Activated CD8-positive, alpha-beta T cell treated with anti-CD3 and anti-CD28 coated beads, Interleukin-2, amount 10 ng/mL, durations not matched to agents 7 days and 5 days (primary cell): Measurements from ENCODE around the gene BOC. TPM values are rescaled to one million over a fixed set of nuclear protein-coding genes. Genes with fewer than 3 reads are reported as not detected.

Experiments
- ATAC-seq: fragments of 150-1000 bp; cut with Tn5 transposase; one replicate; pipeline ENCODE4 v1.10.0; 2021; ENCODE audit warnings: moderate library complexity
- CTCF ChIA-PET: fragments of 350-600 bp; sonication (Branson Sonifier 250); formaldehyde crosslinking; loops from one replicate; lab custom pipeline; 2021; ENCODE audit warnings: antibody characterized with exemption; lab: Charles Lee
- POLR2A ChIA-PET: fragments of 350-600 bp; sonication (Branson Sonifier 250); formaldehyde crosslinking; loops from one replicate; lab custom pipeline; 2021; ENCODE audit warnings: antibody characterized with exemption; lab: Charles Lee
- DNase-seq: peaks from one replicate; pipeline ENCODE4 v3.0.0-alpha.2; 2020
- H3K27ac Mint-ChIP-seq: one replicate; pipeline ENCODE4 v1.8.0; 2021; ENCODE audit warnings: mild to moderate bottlenecking, mixed read lengths
- H3K27me3 Mint-ChIP-seq: one replicate; pipeline ENCODE4 v1.8.0; 2021; ENCODE audit warnings: low read depth, mixed read lengths
- H3K36me3 Mint-ChIP-seq: one replicate; pipeline ENCODE4 v1.8.0; 2021; ENCODE audit warnings: low read depth, mixed read lengths
- H3K4me1 Mint-ChIP-seq: one replicate; pipeline ENCODE4 v1.8.0; 2021; ENCODE audit warnings: low read depth, mixed read lengths
- H3K4me3 Mint-ChIP-seq: one replicate; pipeline ENCODE4 v1.8.0; 2021; ENCODE audit warnings: mild to moderate bottlenecking, mixed read lengths
- H3K9me3 Mint-ChIP-seq: one replicate; pipeline ENCODE4 v1.8.0; 2022; ENCODE audit warnings: mixed read lengths; ENCODE audit not compliant: insufficient read depth
- total RNA-seq, 2 experiments: library from RNA; stranded (reverse); gene quantifications; one replicate each; pipeline ENCODE4 v1.2.3, GENCODE V29; 2021

The BOC gene
- total RNA-seq, 2 experiments from 2014 or later = not detected

DNA sequence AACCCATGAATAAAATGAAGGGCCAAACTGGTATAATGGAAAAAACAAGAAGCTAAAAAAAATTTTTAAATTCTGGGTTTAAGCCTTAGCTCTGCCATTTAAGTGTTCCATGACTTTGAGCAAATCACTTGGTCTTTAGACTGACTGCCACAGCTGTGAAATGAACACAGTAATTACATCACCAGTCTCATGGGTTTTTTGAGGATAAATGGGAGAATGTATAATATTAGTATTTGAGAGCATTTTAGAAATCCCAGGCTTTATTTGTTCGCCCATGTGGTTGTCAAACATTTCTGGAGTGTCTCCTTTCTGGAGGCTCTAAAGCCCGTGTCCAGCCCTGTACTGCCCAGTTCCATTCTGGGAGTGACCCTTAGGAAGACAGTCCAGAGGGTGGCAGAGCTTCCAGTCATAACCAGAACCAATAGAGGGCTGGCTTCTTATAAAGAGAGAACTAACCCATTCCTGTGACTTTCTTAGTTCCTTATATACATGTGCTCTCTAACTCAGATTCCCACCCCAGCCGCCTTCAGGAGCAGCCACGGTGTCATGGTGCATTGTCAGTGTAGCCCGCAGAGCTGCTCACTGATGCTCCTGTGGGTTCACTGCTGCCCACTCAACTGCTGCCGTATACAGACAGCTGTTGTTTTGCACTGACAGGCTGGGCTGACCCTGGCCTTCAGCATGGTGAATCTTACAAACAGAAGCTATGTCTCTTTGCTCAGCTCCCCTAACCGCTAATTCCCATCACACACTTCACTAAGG lies 44.7 kb downstream of the BOC start:
- Mint-ChIP-seq H3K27me3 (peaks cover 14% of the 10 kb centered on the region), H3K4me1 (no peaks in the 10 kb centered on the region), H3K4me3 (no peak overlapping the region), H3K36me3 (no peaks in the 10 kb centered on the region), H3K9me3 (no peaks in the 10 kb centered on the region), H3K27ac (no peak overlapping the region)
- ATAC-seq (no peak), DNase-seq (no peak)
- ChIA-PET POLR2A (no interaction called here), CTCF (interaction anchor here (1.2 kb wide), 2 partner anchors 12 to 119 kb away, joined by 3 to 5 read pairs; no protein-coding TSS in a partner anchor)

DNA sequence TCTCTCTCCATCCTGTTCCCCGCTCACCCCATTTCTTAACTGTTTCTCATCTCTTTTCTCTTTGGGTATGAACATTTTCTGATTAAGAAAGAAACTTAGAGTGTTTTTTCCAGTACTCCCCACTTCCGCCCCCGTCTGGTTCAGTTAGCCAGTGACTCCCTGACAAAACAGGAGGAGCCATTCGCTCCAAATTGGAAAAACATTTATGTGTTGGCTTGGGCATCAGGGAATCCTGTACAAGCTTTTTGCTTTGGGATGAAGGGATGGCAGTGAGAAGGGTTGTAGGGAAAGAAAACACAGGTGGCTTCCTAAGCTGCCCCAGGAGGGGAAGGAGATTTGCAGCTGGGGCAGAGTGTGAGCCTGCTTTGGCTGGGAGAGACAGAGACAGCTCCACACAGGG lies 47.0 kb downstream of the BOC start:
- Mint-ChIP-seq H3K36me3 (no peaks in the 10 kb centered on the region), H3K4me3 (no peak overlapping the region), H3K4me1 (no peaks in the 10 kb centered on the region), H3K27me3 (peaks cover 15% of the 10 kb centered on the region), H3K27ac (no peak overlapping the region), H3K9me3 (no peaks in the 10 kb centered on the region)
- DNase-seq (no peak), ATAC-seq (no peak)
- ChIA-PET CTCF (no interaction called here), POLR2A (no interaction called here)

DNA sequence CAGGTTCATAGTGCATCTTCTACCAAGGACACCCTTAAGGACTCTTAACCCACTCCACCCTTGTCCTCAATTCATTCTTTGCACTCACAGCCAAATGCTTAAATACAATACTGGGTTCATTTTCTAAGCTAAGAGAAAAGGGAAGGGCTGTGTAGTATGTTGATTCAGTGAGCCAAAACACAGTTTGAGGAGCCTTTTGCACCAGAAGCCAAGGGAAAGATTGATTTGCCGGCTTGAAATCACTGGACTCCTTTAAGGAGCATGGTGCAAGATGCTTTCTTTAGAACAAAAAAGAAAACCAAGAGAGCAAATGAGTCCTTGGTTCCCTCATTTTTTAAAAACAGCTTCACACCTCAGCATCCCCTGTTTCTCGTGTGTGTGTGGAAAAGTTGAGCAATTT lies 47.8 kb downstream of the BOC start:
- Mint-ChIP-seq H3K27ac (no peak overlapping the region), H3K4me1 (no peaks in the 10 kb centered on the region), H3K36me3 (no peaks in the 10 kb centered on the region), H3K27me3 (peaks cover 15% of the 10 kb centered on the region), H3K4me3 (no peak overlapping the region), H3K9me3 (no peaks in the 10 kb centered on the region)
- ChIA-PET POLR2A (no interaction called here), CTCF (no interaction called here)
- no peak for DNase-seq
- no peak for ATAC-seq

DNA sequence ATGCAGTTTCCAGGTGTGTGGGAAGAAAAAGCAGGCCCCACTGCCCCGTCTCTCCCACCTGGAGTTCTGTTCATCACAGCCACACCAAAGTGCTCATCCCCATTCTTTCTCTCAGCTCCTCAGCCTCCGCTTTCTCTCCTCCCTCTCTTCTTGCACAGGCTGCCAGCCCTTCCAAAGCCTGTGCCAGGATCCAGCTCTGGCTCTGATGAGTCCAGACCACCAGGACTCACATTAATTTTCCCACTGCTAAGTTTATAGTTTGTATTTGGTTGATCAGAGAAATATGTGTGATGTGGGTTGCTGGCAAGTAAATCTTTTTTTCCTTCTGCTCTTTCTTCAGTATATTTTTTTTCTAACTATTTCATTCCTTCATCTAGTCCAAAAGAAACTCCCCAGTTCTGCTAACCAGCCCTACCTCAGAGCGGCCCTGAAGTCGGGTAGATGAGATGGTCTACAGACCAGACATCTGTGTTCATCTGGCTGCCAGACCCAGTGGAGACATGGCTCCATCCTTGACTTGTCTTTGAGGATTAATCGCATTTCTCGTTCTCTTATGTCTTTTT lies 49.8 kb downstream of the BOC start:
- POLR2A ChIA-PET = no interaction called here
- CTCF ChIA-PET = no interaction called here
- Mint-ChIP-seq H3K27me3 (peaks cover 17% of the 10 kb centered on the region), H3K4me3 (no peak overlapping the region), H3K27ac (no peak overlapping the region), H3K9me3 (no peaks in the 10 kb centered on the region), H3K4me1 (no peaks in the 10 kb centered on the region), H3K36me3 (no peaks in the 10 kb centered on the region)
- ATAC-seq (no peak), DNase-seq (no peak)

DNA sequence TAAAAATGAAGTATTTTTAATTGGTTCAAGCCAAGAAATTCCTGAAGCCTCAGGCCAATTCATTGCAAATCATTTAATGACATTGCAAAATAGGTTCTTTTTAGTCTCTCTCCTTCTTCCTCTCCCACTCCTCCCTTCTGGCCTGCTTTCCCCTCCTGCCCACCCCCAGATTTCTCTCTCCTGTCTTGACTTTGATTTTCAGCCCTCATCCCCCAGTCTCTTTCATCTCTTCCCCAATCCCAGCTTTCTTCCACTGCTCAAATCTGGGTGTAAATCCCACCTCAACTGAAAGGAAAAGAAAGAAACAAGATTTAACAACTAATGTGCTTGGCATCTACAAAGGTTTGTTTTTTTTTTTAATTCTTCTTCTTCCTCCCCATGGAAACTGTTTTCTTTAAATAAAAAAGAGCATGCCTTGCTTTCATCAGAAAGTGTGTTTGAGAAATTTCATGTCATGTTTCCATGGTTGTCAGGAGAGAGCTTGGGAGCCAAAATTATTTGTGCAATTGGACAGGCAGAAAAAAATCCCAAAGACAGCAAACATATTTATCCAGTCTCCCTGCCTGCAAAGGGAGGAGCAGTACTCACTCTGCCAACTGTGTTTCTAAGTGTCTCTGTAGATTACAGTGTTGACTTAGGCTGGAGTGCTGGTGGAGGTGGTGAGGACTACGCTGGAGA lies 50.4 kb downstream of the BOC start:
- Mint-ChIP-seq H3K36me3 (no peaks in the 10 kb centered on the region), H3K9me3 (no peaks in the 10 kb centered on the region), H3K27me3 (peaks cover 17% of the 10 kb centered on the region), H3K4me3 (no peak overlapping the region), H3K4me1 (no peaks in the 10 kb centered on the region), H3K27ac (no peak overlapping the region)
- CTCF ChIA-PET = no interaction called here
- POLR2A ChIA-PET = no interaction called here
- ATAC-seq = no peak
- DNase-seq = no peak

DNA sequence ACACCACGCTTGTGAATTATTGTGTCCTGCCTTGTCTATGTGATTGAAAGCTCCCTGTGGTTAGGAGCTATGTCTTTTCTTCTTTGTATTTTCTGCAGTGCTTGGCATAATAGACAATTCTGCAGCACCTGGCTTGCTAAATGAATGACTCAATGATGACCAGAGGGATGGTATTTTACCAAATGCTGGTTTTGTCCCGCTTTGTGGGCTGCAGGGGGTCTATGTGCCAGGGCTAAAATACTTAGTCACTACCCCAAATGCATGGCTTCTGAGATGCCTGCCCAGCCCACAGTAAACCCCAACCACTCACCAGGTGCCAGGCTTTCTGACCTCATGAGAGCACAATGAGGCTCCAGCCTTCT lies 50.9 kb downstream of the BOC start:
- H3K27me3 Mint-ChIP-seq = peaks cover 17% of the 10 kb centered on the region
- ChIA-PET POLR2A (no interaction called here), CTCF (no interaction called here)
- DNase-seq (no peak), ATAC-seq (no peak)
- H3K4me3 Mint-ChIP-seq = no peak overlapping the region
- no peaks in the 10 kb centered on the region for H3K9me3 Mint-ChIP-seq
- H3K27ac Mint-ChIP-seq = no peak overlapping the region
- H3K4me1 Mint-ChIP-seq = no peaks in the 10 kb centered on the region
- H3K36me3 Mint-ChIP-seq = no peaks in the 10 kb centered on the region

DNA sequence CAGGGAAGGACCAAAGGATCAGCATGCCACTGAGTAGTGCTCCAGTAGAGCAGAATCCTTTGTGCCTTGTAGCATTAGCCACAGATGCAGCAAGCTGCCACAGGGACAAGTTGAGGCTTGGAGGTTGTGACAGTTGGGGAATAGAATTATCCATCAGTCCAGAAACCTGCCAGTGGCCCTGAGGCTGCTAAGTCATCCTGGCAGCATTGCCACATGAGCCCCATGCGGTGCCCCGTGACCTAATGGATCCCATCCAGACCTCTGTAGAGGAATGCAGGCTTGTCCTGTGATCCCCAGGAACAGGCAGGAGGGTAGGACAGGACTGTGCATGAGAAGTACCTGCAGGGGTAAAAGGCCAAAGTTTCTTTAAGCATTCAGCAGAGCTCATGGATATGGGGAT lies 51.7 kb downstream of the BOC start:
- CTCF ChIA-PET = no interaction called here
- Mint-ChIP-seq H3K9me3 (no peaks in the 10 kb centered on the region), H3K27me3 (peaks cover 17% of the 10 kb centered on the region), H3K4me3 (no peak overlapping the region), H3K4me1 (no peaks in the 10 kb centered on the region), H3K27ac (no peak overlapping the region), H3K36me3 (no peaks in the 10 kb centered on the region)
- ATAC-seq (no peak), DNase-seq (no peak)
- POLR2A ChIA-PET = no interaction called here

DNA sequence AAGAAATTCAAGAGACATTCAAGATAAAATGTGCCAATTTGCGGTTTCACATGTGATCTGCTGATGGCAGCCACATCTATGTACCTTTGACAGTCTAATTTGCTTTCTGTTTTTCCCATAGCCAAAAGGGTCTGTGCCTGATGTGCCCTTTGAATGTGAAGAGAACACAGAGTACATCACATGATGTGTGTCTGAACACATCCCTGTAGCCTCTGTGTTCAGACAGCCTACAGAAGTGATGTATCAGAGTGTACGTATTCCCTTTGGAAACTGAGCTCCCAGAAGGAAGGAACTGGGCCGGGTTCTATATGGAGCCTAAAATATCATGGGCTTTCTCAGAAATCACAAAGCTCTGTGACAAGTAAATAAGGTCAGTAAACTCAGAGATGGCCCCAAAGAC lies 52.4 kb downstream of the BOC start:
- ChIA-PET CTCF (no interaction called here), POLR2A (no interaction called here)
- Mint-ChIP-seq H3K4me3 (no peak overlapping the region), H3K36me3 (no peaks in the 10 kb centered on the region), H3K27me3 (peaks cover 12% of the 10 kb centered on the region), H3K9me3 (no peaks in the 10 kb centered on the region), H3K4me1 (no peaks in the 10 kb centered on the region), H3K27ac (no peak overlapping the region)
- DNase-seq = no peak
- no peak for ATAC-seq

DNA sequence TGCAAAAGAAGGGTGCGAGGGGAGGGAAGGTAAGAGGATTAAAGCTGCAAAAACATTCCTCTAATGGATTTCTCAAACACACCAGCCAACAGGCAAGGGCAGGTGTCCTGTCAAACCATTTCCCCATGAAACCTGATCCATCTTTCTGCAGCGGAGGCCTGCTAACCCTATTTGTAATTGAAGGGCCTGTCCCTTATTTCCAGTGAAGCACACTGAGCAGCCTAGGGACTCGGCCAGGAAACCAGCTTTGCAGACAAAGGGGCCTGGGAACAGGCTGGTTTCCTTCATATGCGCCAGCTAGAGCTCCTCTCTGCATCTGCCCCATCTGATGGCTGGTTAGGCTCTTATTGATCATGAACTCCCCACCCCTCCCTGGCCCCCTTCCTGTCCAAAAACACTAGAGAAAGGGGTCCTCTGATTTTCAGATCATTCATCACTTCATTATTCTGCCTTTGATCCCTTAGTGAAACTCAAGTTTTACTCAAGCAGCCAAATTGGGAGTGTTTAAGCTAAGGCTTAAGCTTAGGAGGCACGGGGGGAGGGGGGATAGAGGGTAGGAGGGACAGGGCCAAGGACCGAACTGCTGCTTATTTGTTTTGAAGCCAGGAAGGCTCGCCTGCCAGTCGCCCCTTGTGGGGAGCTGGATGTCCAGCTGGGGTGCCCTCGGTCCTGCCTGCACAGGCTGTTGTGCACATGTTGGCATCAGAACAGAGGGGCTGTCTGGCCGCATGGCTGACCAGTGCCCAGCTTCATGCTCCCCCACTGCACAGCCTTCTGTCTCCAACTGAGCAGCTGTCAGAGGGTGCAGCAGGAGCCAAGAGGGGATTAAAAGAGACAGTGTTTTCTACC lies 53.1 kb downstream of the BOC start:
- POLR2A ChIA-PET = no interaction called here
- no peaks in the 10 kb centered on the region for H3K36me3 Mint-ChIP-seq
- H3K4me3 Mint-ChIP-seq = no peak overlapping the region
- H3K27ac Mint-ChIP-seq = no peak overlapping the region
- ATAC-seq (no peak), DNase-seq (no peak)
- H3K9me3 Mint-ChIP-seq = no peaks in the 10 kb centered on the region
- no peaks in the 10 kb centered on the region for H3K4me1 Mint-ChIP-seq
- CTCF ChIA-PET = no interaction called here
- H3K27me3 Mint-ChIP-seq = peaks cover 12% of the 10 kb centered on the region

DNA sequence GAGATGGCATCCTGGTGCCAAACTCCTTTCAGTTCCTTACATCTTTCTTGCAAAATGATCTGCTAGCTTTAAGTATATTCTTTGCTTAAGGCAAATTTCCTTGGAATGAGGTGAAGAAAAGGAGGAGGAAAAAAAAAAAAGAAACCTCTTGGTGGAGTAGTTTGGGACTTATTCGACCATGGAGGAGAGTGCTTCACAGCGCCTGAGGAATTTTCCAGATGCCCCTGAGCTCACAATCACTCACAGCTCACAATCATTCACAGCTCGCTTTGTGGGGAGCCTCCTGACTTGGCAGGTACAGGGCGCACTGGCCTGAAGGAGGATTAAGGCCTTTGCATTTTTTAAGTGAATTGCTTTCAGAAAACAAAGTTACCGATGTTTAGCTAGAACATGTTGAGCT lies 53.9 kb downstream of the BOC start:
- DNase-seq (no peak), ATAC-seq (no peak)
- no peak overlapping the region for H3K27ac Mint-ChIP-seq
- H3K36me3 Mint-ChIP-seq = no peaks in the 10 kb centered on the region
- POLR2A ChIA-PET = no interaction called here
- CTCF ChIA-PET = no interaction called here
- H3K9me3 Mint-ChIP-seq = no peaks in the 10 kb centered on the region
- peaks cover 10% of the 10 kb centered on the region for H3K27me3 Mint-ChIP-seq
- H3K4me3 Mint-ChIP-seq = no peak overlapping the region
- H3K4me1 Mint-ChIP-seq = no peaks in the 10 kb centered on the region

DNA sequence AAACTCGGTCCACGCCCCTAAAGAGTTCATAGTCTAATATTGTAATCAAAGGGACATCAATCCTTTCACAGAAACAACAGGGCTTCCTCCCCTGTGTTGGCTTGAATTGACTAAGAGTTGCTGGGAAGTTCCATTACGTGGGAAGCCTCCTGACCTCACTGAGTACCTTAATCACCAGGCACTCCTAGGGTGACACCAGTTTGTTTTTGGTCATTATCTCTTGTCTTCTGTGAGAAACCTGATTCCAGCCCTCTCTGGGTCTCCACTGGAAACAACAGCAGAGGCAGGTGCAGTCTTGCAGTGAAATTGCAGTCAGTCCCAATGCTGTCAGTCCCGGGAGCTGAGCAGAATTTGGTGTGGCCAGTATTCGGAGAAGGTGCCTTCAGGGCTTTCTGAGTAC lies 55.4 kb downstream of the BOC start:
- H3K27ac Mint-ChIP-seq = no peak overlapping the region
- H3K4me3 Mint-ChIP-seq = no peak overlapping the region
- ATAC-seq (no peak), DNase-seq (no peak)
- POLR2A ChIA-PET = no interaction called here
- H3K9me3 Mint-ChIP-seq = no peaks in the 10 kb centered on the region
- H3K27me3 Mint-ChIP-seq = peaks cover 4% of the 10 kb centered on the region
- no peaks in the 10 kb centered on the region for H3K36me3 Mint-ChIP-seq
- CTCF ChIA-PET = no interaction called here
- H3K4me1 Mint-ChIP-seq = no peaks in the 10 kb centered on the region

DNA sequence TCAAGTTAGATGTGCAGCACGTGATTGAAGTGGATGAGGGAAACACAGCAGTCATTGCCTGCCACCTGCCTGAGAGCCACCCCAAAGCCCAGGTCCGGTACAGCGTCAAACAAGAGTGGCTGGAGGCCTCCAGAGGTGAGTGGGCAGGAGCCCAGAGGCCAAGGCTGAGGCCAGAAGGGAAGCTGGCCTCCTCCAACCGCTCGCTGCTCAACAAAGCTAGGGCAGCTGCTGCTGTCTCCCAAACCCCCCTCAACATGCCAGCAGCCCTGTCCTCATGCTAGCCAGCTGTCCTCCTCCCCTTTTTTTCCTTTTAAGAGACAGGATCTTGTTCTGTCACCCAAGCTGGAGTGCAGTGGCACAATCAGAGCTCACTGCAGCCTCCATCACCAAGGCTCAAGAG lies 57.0 kb downstream of the BOC start:
- H3K27me3 Mint-ChIP-seq = peaks cover 4% of the 10 kb centered on the region
- ChIA-PET POLR2A (no interaction called here), CTCF (interaction anchor here (1.8 kb wide), 1 partner anchor 20 kb away, joined by 7 read pairs; no protein-coding TSS in a partner anchor)
- H3K27ac Mint-ChIP-seq = no peak overlapping the region
- DNase-seq = no peak
- no peaks in the 10 kb centered on the region for H3K4me1 Mint-ChIP-seq
- no peaks in the 10 kb centered on the region for H3K9me3 Mint-ChIP-seq
- no peak overlapping the region for H3K4me3 Mint-ChIP-seq
- H3K36me3 Mint-ChIP-seq = no peaks in the 10 kb centered on the region
- no peak for ATAC-seq
